CD4-positive, alpha-beta T cell (primary cell): Measurements from ENCODE around the gene PRRG2. TPM values are rescaled to one million over a fixed set of nuclear protein-coding genes. Genes with fewer than 3 reads are reported as not detected.

Experiments used
- ATAC-seq: fragments of 200-7000 bp; cut with Tn5 transposase; one replicate; pipeline ENCODE4 v1.10.0; 2022; ENCODE audit warnings: mild to moderate bottlenecking; ENCODE audit not compliant: poor library complexity
- CTCF ChIA-PET: fragments of 350-600 bp; sonication (Branson Sonifier 250); formaldehyde crosslinking; loops from one replicate; lab custom pipeline; 2021; ENCODE audit warnings: antibody characterized with exemption, inconsistent platforms; lab: Charles Lee
- POLR2A ChIA-PET: fragments of 350-600 bp; sonication (Branson Sonifier 250); formaldehyde crosslinking; loops from one replicate; lab custom pipeline; 2021; ENCODE audit warnings: antibody characterized with exemption, inconsistent platforms; lab: Charles Lee
- DNase-seq, 14 experiments: peaks; one replicate each; pipeline ENCODE4 v3.0.0-alpha.2; 2013 to 2020; ENCODE audit warnings: mixed read lengths in 2 of 14
- H3K27ac ChIP-seq, 2 donors: one replicate each; pipeline versions ENCODE4 v1.5.1 to v1.7.0; 2013; ENCODE audit warnings: low read length in 2 of 2, low read depth in 1 of 2, mild to moderate bottlenecking in 1 of 2
- H3K27me3 ChIP-seq, 2 experiments: 1 replicate in 1 of 2; 2 replicates in 1 of 2; pipeline versions ENCODE4 v1.6.1 to v1.7.0; 2013; ENCODE audit warnings: low read length in 2 of 2, control low read depth in 1 of 2, mild to moderate bottlenecking in 1 of 2, moderate library complexity in 1 of 2; ENCODE audit not compliant: insufficient read depth in 2 of 2, control insufficient read depth in 1 of 2
- H3K36me3 ChIP-seq: one replicate; pipeline ENCODE4 v1.6.1; 2013; ENCODE audit warnings: low read length, control low read depth; ENCODE audit not compliant: insufficient read depth
- H3K4me1 ChIP-seq: one replicate; pipeline ENCODE4 v1.6.1; 2013; ENCODE audit warnings: low read length, control low read depth; ENCODE audit not compliant: insufficient read depth
- H3K4me3 ChIP-seq: one replicate; pipeline ENCODE4 v1.5.1; 2013; ENCODE audit warnings: mild to moderate bottlenecking, low read length, moderate library complexity
- H3K9me3 ChIP-seq, 2 experiments: 1 replicate in 1 of 2; 2 replicates in 1 of 2; pipeline versions ENCODE4 v1.6.1 to v1.7.0; 2013; ENCODE audit warnings: low read length in 2 of 2, mild to moderate bottlenecking in 2 of 2, control low read depth in 1 of 2, moderate library complexity in 1 of 2; ENCODE audit not compliant: control insufficient read depth in 1 of 2, insufficient read depth in 1 of 2
- H3K27ac Mint-ChIP-seq: one replicate; pipeline ENCODE4 v1.8.0; 2020; ENCODE audit warnings: mixed read lengths
- H3K27me3 Mint-ChIP-seq: one replicate; pipeline ENCODE4 v1.8.0; 2021; ENCODE audit warnings: mixed read lengths
- H3K36me3 Mint-ChIP-seq: one replicate; pipeline ENCODE4 v1.8.0; 2021; ENCODE audit warnings: low read depth, mixed read lengths
- H3K4me1 Mint-ChIP-seq: one replicate; pipeline ENCODE4 v1.8.0; 2021; ENCODE audit warnings: low read depth, mixed read lengths
- H3K4me3 Mint-ChIP-seq: one replicate; pipeline ENCODE4 v1.8.0; 2020; ENCODE audit warnings: mild to moderate bottlenecking, mixed read lengths
- H3K9me3 Mint-ChIP-seq: one replicate; pipeline ENCODE4 v1.8.0; 2020; ENCODE audit warnings: mixed read lengths
- intact Hi-C, 2 experiments: fragments of 100-400 bp; cut with DNase I in 1 of 2; cut with micrococcal nuclease in 1 of 2; formaldehyde crosslinking; loops; one replicate each; pipeline versions ENCODE4 v1.15.1 to v1.9.0; 2023 to 2025; cut with DNase I, micrococcal nuclease
- total RNA-seq, 174 experiments: library from RNA in 2 of 174; stranded (reverse) in 2 of 174; gene quantifications; one replicate each; pipeline ENCODE4 v1.2.3 and lab custom pipeline; 2021 to 2026
- TF ChIP-seq, protein P1 (sequence below): fragments of 200-600 bp; IDR thresholded peaks from one replicate; pipeline ENCODE4 v1.8.0; 2022; ENCODE audit warnings: antibody characterized with exemption, mild to moderate bottlenecking

PRRG2 gene
- total RNA-seq, 2 experiments from 2014 or later: 0.49 to 0.78 TPM

DNA sequence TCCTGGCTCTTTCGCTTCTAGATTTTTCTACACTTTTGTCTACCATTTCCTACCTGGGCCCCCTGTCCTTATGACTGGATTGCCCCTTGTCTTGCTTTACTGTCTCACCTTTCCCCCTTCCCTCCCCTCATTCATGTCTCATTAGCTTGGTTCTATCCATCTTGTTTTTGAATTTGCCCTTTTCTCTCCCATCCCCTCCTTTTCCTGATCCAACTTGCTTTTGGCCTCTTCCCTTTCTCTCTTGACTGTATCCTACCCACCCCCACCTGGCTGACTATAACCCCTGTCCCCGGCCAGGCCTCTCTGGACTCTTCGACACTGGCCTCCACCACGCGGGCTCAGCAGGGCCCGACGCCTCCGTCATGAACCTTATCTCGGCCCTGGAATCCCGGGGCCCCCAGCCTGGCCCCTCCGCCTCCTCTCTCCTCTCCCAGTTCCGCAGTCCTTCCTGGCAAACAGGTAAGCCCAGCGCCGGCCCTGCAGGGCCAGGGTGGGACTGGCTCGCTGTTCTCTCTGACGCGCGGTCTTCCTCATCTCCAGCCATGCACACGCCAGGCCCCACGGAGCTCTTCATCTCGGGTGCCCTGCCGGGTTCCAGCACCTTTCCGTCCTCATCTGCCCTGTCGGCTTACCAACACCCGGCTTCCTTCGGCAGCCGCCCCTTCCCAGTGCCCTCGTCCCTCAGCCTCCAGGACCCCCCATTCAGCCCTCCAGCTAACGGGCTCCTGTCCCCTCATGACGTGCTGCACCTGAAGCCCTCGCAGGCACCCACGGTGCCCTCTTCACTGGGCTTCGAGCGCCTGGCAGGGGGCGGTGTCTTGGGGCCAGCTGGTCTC is 13.3 kb downstream of the PRRG2 start:
- H3K27ac Mint-ChIP-seq: peak overlapping the region; percentile 82
- Histone ChIP-seq H3K36me3 (peaks cover 49% of the 10 kb centered on the region), H3K4me3 (no peak overlapping the region), H3K9me3 (no peaks in the 10 kb centered on the region), H3K4me1 (peaks cover 38% of the 10 kb centered on the region), H3K27ac (peak overlapping the region; percentile 49 to 80), H3K27me3 (no peaks in the 10 kb centered on the region)
- H3K4me1 Mint-ChIP-seq: peaks cover 35% of the 10 kb centered on the region
- ChIA-PET CTCF (no interaction called here), POLR2A (interaction anchor here (0.9 to 6.2 kb wide), 4 partner anchors 14 to 82 kb away, joined by 4 to 86 read pairs (median 8); partner anchors contain the start of genes NOSIP, PRMT1 and PRRG2)
- intact Hi-C loops: no loop called here
- peak overlapping the region; percentile 96 for H3K4me3 Mint-ChIP-seq
- no peaks in the 10 kb centered on the region for H3K9me3 Mint-ChIP-seq
- no peaks in the 10 kb centered on the region for H3K27me3 Mint-ChIP-seq
- ATAC-seq (no peak), DNase-seq (no peak)
- TF ChIP-seq, protein P1, sequence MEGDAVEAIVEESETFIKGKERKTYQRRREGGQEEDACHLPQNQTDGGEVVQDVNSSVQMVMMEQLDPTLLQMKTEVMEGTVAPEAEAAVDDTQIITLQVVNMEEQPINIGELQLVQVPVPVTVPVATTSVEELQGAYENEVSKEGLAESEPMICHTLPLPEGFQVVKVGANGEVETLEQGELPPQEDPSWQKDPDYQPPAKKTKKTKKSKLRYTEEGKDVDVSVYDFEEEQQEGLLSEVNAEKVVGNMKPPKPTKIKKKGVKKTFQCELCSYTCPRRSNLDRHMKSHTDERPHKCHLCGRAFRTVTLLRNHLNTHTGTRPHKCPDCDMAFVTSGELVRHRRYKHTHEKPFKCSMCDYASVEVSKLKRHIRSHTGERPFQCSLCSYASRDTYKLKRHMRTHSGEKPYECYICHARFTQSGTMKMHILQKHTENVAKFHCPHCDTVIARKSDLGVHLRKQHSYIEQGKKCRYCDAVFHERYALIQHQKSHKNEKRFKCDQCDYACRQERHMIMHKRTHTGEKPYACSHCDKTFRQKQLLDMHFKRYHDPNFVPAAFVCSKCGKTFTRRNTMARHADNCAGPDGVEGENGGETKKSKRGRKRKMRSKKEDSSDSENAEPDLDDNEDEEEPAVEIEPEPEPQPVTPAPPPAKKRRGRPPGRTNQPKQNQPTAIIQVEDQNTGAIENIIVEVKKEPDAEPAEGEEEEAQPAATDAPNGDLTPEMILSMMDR: no peak
- H3K36me3 Mint-ChIP-seq: peaks cover 56% of the 10 kb centered on the region

DNA sequence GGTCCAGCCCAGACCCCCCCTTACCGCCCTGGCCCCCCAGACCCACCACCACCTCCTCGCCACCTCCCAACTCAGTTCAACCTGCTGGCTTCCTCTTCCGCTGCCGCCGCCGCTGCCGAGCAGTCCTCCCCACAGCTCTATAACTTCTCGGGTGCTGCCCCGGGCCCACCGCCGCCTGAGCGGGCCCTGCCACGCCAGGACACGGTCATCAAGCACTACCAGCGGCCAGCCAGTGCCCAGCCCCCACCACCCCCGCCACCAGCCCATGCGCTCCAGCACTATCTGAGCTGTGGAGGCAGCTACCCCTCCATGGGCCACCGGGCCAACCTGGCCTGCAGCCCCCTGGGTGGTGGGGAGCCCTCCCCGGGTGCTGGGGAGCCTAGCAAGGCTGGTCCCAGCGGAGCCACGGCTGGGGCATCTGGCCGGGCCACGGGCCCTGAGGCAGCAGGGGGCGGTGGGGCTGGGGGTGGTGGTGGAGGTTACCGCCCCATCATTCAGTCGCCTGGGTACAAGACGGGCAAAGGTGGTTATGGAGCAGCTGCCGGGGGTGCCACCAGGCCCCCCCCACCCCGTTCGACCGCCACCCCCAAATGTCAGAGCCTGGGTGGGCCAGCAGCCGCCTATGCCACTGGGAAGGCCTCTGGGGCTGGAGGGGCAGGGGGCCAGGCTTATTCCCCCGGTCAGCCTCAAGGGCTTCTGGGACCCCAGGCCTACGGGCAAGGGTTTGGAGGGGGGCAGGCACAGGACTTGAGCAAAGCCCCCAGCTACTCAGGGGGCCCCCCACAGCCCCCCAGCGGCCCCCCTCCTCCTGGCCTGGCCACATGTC is 14.1 kb downstream of the PRRG2 start:
- no peak for DNase-seq
- Mint-ChIP-seq H3K9me3 (no peaks in the 10 kb centered on the region), H3K4me1 (peaks cover 26% of the 10 kb centered on the region), H3K27me3 (no peaks in the 10 kb centered on the region), H3K4me3 (no peak overlapping the region), H3K36me3 (peaks cover 58% of the 10 kb centered on the region), H3K27ac (no peak overlapping the region)
- Histone ChIP-seq H3K27me3 (no peaks in the 10 kb centered on the region), H3K36me3 (peaks cover 57% of the 10 kb centered on the region), H3K9me3 (no peaks in the 10 kb centered on the region), H3K4me1 (peaks cover 34% of the 10 kb centered on the region), H3K27ac (no peak overlapping the region), H3K4me3 (no peak overlapping the region)
- no peak for ATAC-seq
- TF ChIP-seq, protein P1: no peak
- ChIA-PET CTCF (no interaction called here), POLR2A (interaction anchor here (0.7 to 6.2 kb wide), 4 partner anchors 15 to 100 kb away, joined by 3 to 86 read pairs (median 4); partner anchors contain the start of genes NOSIP, PRRG2 and RRAS)
- intact Hi-C loops: no loop called here

DNA sequence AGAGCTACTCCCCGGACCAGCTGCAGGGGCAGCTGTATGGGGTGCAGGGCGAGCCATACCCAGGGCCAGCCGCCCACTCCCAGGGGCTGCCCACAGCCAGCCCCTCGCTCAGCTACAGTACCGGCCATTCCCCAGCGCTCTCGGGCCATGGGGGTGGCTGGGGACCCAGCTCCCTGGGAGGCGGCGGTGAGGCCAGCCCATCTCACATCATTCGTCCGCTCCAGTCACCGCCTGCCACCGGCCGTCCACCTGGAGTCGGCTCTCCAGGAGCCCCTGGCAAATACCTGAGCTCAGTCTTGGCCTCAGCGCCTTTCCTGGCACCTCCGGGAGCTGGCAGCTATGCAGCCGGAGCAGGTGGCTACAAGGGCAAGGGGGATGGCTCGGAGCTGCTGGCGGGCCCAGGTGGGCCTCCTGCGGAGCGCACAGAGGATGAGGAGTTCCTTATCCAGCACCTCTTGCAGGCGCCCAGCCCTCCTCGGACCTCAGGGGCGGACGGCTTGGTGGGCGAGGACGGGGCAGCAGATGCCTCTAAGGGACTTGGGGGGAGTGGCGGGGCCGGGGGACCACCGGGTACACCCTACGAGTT is 14.8 kb downstream of the PRRG2 start:
- H3K4me3 ChIP-seq: no peak overlapping the region
- H3K27ac ChIP-seq: no peak overlapping the region
- no peaks in the 10 kb centered on the region for H3K9me3 Mint-ChIP-seq
- no peaks in the 10 kb centered on the region for H3K27me3 Mint-ChIP-seq
- TF ChIP-seq, protein P1: no peak
- H3K9me3 ChIP-seq: no peaks in the 10 kb centered on the region
- H3K4me1 ChIP-seq: peaks cover 27% of the 10 kb centered on the region
- intact Hi-C loops: no loop called here
- no peak overlapping the region for H3K27ac Mint-ChIP-seq
- POLR2A ChIA-PET: interaction anchor here (0.7 to 1.8 kb wide), 3 partner anchors 38 to 101 kb away, joined by 3 to 6 read pairs (median 3); partner anchors contain the start of gene RRAS
- H3K4me3 Mint-ChIP-seq: no peak overlapping the region
- peaks cover 26% of the 10 kb centered on the region for H3K4me1 Mint-ChIP-seq
- CTCF ChIA-PET: no interaction called here
- DNase-seq (no peak), ATAC-seq (no peak)
- H3K36me3 ChIP-seq: peaks cover 61% of the 10 kb centered on the region
- H3K27me3 ChIP-seq: no peaks in the 10 kb centered on the region
- peaks cover 57% of the 10 kb centered on the region for H3K36me3 Mint-ChIP-seq
